Endothelial cell of umbilical vein (primary cell): ENCODE measurements around the gene DNMT3B.

ENCODE experiments used
- MAX ChIP-seq: IDR thresholded peaks from 2 replicates; pipeline ENCODE4 v1.6.1; 2011; ENCODE audit not compliant: insufficient read depth, insufficient read length
- POLR2A ChIP-seq: IDR thresholded peaks from 2 replicates; pipeline ENCODE4 v1.6.1; 2012; ENCODE audit warnings: low read depth, mild to moderate bottlenecking, control low read depth, low read length
- POLR2AphosphoS5 ChIP-seq: IDR thresholded peaks from 2 replicates; pipeline ENCODE4 v1.6.1; 2012; ENCODE audit warnings: low read depth, mild to moderate bottlenecking, control low read depth, low read length, moderate library complexity; ENCODE audit not compliant: insufficient read depth

GRCh38 chr20:32831982-32832381 is 69.8 kb downstream of the DNMT3B start:
- TF ChIP-seq MAX (no peak), POLR2A (no peak), POLR2AphosphoS5 (no peak)
